Osteoblast (primary cell): ENCODE results near the gene ABHD1. TPM values are rescaled to one million over a fixed set of nuclear protein-coding genes. Genes with fewer than 3 reads are reported as not detected.

Experiments
- DNase-seq: peaks from one replicate; pipeline ENCODE4 v3.0.0; 2011; ENCODE audit warnings: low spot score, mixed read lengths; ENCODE audit not compliant: insufficient read length; ENCODE audit errors: missing footprints
- H2AFZ ChIP-seq: 2 replicates; pipeline ENCODE4 v1.6.0; 2011; ENCODE audit warnings: mild to moderate bottlenecking, low read length
- H3K27ac ChIP-seq: 2 replicates; pipeline ENCODE4 v1.5.1; 2011; ENCODE audit warnings: mild to moderate bottlenecking, low read depth, low read length, moderate library complexity
- H3K27me3 ChIP-seq: 2 replicates; pipeline ENCODE4 v1.6.0; 2012; ENCODE audit warnings: mild to moderate bottlenecking, control low read depth, inconsistent platforms, low read length, moderate library complexity; ENCODE audit not compliant: insufficient read depth
- H3K36me3 ChIP-seq: 2 replicates; pipeline ENCODE4 v1.5.1; 2011; ENCODE audit warnings: mild to moderate bottlenecking, low read length, control low read depth, moderate library complexity; ENCODE audit not compliant: insufficient read depth
- H3K4me1 ChIP-seq: 2 replicates; pipeline ENCODE4 v1.5.1; 2011; ENCODE audit warnings: mild to moderate bottlenecking, low read length, control low read depth, moderate library complexity; ENCODE audit not compliant: insufficient read depth
- H3K4me2 ChIP-seq: 2 replicates; pipeline ENCODE4 v1.6.0; 2011; ENCODE audit warnings: mild to moderate bottlenecking, low read length; ENCODE audit not compliant: insufficient read depth
- H3K4me3 ChIP-seq: fragments of 200-600 bp; sonication (generic); 3 replicates; pipeline ENCODE4 v1.5.1; 2012; ENCODE audit warnings: mild to moderate bottlenecking, low read length, inconsistent platforms; ENCODE audit not compliant: insufficient read depth
- H3K79me2 ChIP-seq: 2 replicates; pipeline ENCODE4 v1.6.0; 2012; ENCODE audit warnings: mild to moderate bottlenecking, low read length, control low read depth, inconsistent platforms; ENCODE audit not compliant: insufficient read depth
- H3K9me3 ChIP-seq: 2 replicates; pipeline ENCODE4 v1.5.1; 2011; ENCODE audit warnings: low read depth, low read length, control low read depth
- H4K20me1 ChIP-seq: 2 replicates; pipeline ENCODE4 v1.6.0; 2012; ENCODE audit warnings: mild to moderate bottlenecking, low read length, control low read depth; ENCODE audit not compliant: insufficient read depth
- total RNA-seq: library from RNA; depleted of rRNA; stranded (reverse); fragments of >200 nt; gene quantifications from 2 replicates; pipeline ENCODE4 v1.2.3, GENCODE V29; 2012
- TF ChIP-seq, protein P1 (sequence below): IDR thresholded peaks from 2 replicates; pipeline ENCODE4 v1.5.1; 2011; ENCODE audit warnings: mild to moderate bottlenecking, low read depth, low read length, moderate library complexity; ENCODE audit errors: extremely low read depth

ABHD1 gene
- total RNA-seq, 1 donor, result under 0.01 TPM

DNA sequence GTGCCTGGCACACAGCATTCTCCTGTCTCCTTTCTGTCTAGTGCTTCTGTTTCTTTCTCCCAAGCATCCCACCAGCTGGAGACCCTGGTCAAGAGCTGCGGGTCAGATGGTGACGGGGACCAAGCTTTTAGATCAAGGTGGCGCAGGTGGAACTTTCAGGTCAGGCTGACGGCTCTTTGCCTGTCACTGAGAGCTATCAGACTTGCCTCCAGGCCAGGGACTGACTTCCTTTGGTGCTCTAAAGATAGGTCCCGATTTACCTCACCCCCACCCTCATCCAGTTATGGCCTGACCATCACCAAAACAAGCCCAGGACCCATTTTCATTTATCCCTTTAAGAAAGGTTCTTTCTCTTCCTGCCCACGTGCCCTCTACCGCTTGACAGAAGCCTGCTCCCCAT is 46.4 kb upstream of the ABHD1 start:
- H3K4me3 ChIP-seq, result no peak overlapping the region
- peak; percentile 51 for DNase-seq
- H3K9me3 ChIP-seq, result no peaks in the 10 kb centered on the region
- no peaks in the 10 kb centered on the region for H3K27me3 ChIP-seq
- H3K4me1 ChIP-seq, result peaks cover 59% of the 10 kb centered on the region
- no peak overlapping the region for H2AFZ ChIP-seq
- peaks cover 37% of the 10 kb centered on the region for H3K79me2 ChIP-seq
- H4K20me1 ChIP-seq, result peaks cover 16% of the 10 kb centered on the region
- peaks cover 9% of the 10 kb centered on the region for H3K36me3 ChIP-seq
- H3K27ac ChIP-seq, result no peak overlapping the region
- H3K4me2 ChIP-seq, result no peak overlapping the region
- TF ChIP-seq, protein P1, sequence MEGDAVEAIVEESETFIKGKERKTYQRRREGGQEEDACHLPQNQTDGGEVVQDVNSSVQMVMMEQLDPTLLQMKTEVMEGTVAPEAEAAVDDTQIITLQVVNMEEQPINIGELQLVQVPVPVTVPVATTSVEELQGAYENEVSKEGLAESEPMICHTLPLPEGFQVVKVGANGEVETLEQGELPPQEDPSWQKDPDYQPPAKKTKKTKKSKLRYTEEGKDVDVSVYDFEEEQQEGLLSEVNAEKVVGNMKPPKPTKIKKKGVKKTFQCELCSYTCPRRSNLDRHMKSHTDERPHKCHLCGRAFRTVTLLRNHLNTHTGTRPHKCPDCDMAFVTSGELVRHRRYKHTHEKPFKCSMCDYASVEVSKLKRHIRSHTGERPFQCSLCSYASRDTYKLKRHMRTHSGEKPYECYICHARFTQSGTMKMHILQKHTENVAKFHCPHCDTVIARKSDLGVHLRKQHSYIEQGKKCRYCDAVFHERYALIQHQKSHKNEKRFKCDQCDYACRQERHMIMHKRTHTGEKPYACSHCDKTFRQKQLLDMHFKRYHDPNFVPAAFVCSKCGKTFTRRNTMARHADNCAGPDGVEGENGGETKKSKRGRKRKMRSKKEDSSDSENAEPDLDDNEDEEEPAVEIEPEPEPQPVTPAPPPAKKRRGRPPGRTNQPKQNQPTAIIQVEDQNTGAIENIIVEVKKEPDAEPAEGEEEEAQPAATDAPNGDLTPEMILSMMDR, result no peak

DNA sequence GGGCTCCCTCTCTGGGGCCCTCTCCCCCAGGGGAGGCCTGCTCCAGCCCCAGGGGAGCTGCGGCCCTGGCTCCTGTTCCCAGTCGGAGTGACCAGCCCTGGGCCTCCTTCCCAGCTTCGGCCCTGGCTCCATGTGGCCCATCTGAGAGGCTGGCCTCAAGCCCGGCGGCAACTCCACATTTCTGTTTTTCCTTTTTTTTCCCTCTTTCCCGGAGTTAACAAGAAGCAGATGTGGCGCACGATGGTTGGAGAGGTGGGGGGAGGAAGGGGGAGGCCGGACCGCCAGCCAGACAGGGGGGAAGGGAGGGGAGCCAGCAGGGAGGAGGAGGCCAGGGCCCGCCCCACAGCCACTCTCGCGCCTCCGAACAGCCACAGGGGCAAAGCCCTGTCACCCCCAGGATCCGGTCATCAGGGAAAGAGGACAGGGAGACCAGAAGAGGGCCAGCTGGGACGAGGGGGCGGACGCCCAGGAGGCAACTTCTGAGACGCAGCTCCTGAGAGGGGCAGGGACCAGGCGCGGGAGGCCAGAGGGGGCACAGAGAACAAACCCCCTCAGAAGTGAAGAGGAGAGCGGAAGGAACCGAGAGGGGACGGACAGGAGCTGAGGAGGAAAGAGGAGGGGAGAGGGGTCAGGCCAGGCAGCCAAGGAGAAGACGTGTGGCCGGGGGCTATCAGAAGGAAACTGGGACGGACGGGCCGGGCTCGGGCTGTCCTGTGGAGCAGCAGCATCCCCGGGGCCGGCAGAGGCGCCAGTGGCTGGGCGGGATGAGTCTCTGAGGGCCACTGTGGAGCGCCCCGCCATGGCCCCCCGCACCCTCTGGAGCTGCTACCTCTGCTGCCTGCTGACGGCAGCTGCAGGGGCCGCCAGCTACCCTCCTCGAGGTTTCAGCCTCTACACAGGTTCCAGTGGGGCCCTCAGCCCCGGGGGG is 45.1 kb upstream of the ABHD1 start, which contains the start of gene EMILIN1:
TSS of gene EMILIN1 (plus strand) at position 349 of the 928 bp plus-strand sequence. CDS start at position 800, 451 bp downstream.
- Histone ChIP-seq H4K20me1 (peaks cover 29% of the 10 kb centered on the region), H3K27ac (peak within 1 kb of the TSS; percentile 77), H3K79me2 (peaks cover 37% of the 10 kb centered on the region), H3K4me1 (peaks cover 48% of the 10 kb centered on the region), H3K27me3 (no peaks in the 10 kb centered on the region), H3K4me3 (peak within 1 kb of the TSS; percentile 92), H2AFZ (peak within 1 kb of the TSS; percentile 87), H3K36me3 (peaks cover 22% of the 10 kb centered on the region), H3K4me2 (peak within 1 kb of the TSS; percentile 95), H3K9me3 (no peaks in the 10 kb centered on the region)
- DNase-seq, result peak; percentile 98
- TF ChIP-seq, protein P1, result peak; percentile 5

DNA sequence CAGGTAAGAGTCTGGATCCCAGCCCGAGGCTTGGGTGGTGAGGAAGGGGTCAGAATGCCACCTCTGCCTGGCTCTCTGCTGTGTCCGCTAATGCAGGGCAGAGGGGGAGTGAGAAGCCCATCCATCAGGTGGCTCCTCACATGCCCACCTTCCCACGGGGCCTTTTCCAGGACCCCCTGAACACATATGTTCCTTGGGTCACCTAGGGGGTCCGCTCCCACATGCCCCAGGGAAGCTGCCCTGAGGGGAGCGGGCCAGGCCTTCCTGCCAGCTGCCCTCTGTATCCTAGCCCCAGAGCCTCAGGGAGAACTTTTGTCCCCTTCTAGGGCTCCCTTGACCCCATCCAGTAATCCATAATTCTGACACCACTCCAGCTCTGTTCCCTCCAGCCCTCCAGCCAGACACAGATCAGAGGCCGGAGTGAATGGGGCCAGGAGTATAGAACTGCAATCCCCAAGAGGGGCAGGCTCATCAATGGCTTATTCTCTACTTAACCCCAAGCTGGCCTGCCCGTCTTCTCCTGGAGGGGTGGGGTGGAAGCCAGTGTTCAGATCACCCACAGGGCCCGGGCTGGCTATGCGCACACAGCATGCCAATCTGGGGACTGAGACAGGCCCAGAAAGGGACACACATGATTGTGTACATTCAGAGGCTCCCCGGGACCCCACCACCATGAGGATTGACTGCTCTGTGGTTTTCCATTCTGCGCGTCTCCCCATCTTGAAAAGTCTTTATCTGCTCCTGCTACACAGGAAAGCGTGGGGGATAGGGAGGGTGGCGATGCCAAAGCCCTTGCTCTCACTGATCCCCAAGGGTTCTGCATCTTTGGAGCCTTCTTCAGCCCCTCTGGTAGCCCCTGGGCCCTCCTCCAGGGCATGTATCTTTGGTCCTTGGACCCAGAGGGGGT is 44.1 kb upstream of the ABHD1 start:
- peaks cover 33% of the 10 kb centered on the region for H4K20me1 ChIP-seq

More for the DNA sequence above, 44.1 kb upstream of the ABHD1 start:
- peak overlapping the region; percentile 77 for H3K27ac ChIP-seq
- H3K27me3 ChIP-seq, result no peaks in the 10 kb centered on the region
- TF ChIP-seq, protein P1, result no peak
- H3K4me1 ChIP-seq, result peaks cover 41% of the 10 kb centered on the region
- peak; percentile 91 for DNase-seq
- H3K4me2 ChIP-seq, result peak overlapping the region; percentile 95
- peak overlapping the region; percentile 92 for H3K4me3 ChIP-seq
- H2AFZ ChIP-seq, result peak overlapping the region; percentile 61
- peaks cover 37% of the 10 kb centered on the region for H3K79me2 ChIP-seq
- peaks cover 25% of the 10 kb centered on the region for H3K36me3 ChIP-seq
- H3K9me3 ChIP-seq, result no peaks in the 10 kb centered on the region
